SU-DHL-6 (cell line): ENCODE measurements around the gene TMCO5A.

Experiments used
- CTCF ChIP-seq: fragments of 200-600 bp; sonication (generic); IDR thresholded peaks from one replicate; pipeline ENCODE4 v1.5.1; 2017; ENCODE audit warnings: antibody characterized with exemption, mild to moderate bottlenecking, low read length, moderate library complexity; ENCODE audit not compliant: insufficient read depth, poor library complexity, severe bottlenecking
- EZH2phosphoT487 ChIP-seq: fragments of 200-600 bp; sonication (generic), shearing (Covaris generic); conservative IDR thresholded peaks from 2 replicates; pipeline ENCODE4 v1.6.1; 2018; ENCODE audit warnings: mild to moderate bottlenecking, antibody characterized with exemption, low read length, moderate library complexity, mixed read lengths

DNA sequence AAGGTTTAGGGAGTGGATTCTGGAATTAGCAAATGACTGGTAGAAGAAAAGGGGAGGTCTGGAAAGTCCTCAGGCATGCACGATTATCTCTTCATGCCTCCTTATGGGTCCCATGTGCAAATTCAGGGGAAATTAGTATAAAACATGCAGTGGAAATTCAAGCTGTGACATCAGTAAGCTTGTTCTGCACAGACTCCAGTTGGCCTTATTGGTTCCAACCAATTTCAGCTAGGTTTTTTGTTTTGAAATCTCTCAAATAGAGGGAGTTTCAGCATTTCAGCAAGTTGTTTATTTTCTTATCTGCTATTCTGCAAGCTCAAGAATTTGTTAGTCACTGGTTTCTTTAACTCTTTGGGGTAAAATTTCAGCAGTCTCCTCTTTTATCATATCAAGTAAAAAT is 774 bp upstream of the TMCO5A start:
- TF ChIP-seq CTCF (no peak), EZH2phosphoT487 (no peak)
